PFSK-1 (cell line): Measurements from ENCODE around the gene OR2M7.

Source experiments
- FOXP2 ChIP-seq: optimal IDR thresholded peaks from 2 replicates; pipeline ENCODE3; 2011; ENCODE audit warnings: borderline replicate concordance, control low read depth, inconsistent platforms; ENCODE audit not compliant: insufficient read depth; ENCODE audit errors: extremely low read length, extremely low read depth
- POLR2AphosphoS5 ChIP-seq: IDR thresholded peaks from 2 replicates; pipeline ENCODE4 v1.6.1; 2012; ENCODE audit warnings: low read depth, mild to moderate bottlenecking, control low read depth, low read length, moderate library complexity
- SIN3A ChIP-seq: IDR thresholded peaks from 2 replicates; pipeline ENCODE4 v1.6.1; 2012; ENCODE audit warnings: mild to moderate bottlenecking, low read length, moderate library complexity, borderline replicate concordance; ENCODE audit not compliant: insufficient read depth
- TAF1 ChIP-seq: IDR thresholded peaks from 2 replicates; pipeline ENCODE4 v1.6.1; 2012; ENCODE audit warnings: low read length, control low read depth, borderline replicate concordance; ENCODE audit not compliant: insufficient read depth
- TF ChIP-seq, protein P1 (sequence below), 2 experiments: IDR thresholded peaks; 2 replicates each; pipeline versions ENCODE4 v1.6.1 to v1.8.0; 2011 to 2012; ENCODE audit warnings: low read depth in 2 of 2, low read length in 2 of 2, control low read depth in 1 of 2, inconsistent platforms in 1 of 2, mild to moderate bottlenecking in 1 of 2, moderate library complexity in 1 of 2; ENCODE audit not compliant: insufficient read depth in 1 of 2

DNA sequence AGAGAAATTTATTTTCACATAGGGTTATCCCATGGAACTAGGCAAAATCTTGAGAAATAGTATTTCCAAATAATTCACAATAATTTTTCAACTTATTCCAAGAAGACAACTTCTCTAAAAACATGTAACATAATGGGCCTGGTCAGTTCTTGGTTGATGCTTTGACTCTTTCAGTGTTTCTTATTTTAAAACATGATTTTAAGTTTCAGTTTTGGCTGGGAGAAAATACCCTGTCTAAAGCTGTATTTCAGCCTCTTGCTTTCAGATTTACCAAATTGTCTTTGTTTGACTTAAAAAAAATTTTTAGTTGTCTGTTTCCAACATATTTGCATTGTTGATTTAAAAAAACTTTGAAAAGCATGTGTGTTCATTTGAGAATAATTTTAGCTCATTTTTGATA is 42.2 kb upstream of the OR2M7 start:
- TF ChIP-seq FOXP2, result no peak
- TF ChIP-seq, protein P1, sequence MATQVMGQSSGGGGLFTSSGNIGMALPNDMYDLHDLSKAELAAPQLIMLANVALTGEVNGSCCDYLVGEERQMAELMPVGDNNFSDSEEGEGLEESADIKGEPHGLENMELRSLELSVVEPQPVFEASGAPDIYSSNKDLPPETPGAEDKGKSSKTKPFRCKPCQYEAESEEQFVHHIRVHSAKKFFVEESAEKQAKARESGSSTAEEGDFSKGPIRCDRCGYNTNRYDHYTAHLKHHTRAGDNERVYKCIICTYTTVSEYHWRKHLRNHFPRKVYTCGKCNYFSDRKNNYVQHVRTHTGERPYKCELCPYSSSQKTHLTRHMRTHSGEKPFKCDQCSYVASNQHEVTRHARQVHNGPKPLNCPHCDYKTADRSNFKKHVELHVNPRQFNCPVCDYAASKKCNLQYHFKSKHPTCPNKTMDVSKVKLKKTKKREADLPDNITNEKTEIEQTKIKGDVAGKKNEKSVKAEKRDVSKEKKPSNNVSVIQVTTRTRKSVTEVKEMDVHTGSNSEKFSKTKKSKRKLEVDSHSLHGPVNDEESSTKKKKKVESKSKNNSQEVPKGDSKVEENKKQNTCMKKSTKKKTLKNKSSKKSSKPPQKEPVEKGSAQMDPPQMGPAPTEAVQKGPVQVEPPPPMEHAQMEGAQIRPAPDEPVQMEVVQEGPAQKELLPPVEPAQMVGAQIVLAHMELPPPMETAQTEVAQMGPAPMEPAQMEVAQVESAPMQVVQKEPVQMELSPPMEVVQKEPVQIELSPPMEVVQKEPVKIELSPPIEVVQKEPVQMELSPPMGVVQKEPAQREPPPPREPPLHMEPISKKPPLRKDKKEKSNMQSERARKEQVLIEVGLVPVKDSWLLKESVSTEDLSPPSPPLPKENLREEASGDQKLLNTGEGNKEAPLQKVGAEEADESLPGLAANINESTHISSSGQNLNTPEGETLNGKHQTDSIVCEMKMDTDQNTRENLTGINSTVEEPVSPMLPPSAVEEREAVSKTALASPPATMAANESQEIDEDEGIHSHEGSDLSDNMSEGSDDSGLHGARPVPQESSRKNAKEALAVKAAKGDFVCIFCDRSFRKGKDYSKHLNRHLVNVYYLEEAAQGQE (IDR thresholded peaks at IDR 0.05; ENCODE audit: insufficient read depth in 1 of 2, low read depth in 2 of 2, low read length in 2 of 2), result no peak
- TF ChIP-seq SIN3A, result no peak
- TF ChIP-seq TAF1, result no peak
- no peak for TF ChIP-seq POLR2AphosphoS5
